ENCODE data around the gene DISC1.
"Not testable (repeated sequence)": the region's sequence is repeated elsewhere in the genome, so short reads cannot be mapped to it uniquely, and the experiment has no call there.

The DISC1 gene

DNA sequence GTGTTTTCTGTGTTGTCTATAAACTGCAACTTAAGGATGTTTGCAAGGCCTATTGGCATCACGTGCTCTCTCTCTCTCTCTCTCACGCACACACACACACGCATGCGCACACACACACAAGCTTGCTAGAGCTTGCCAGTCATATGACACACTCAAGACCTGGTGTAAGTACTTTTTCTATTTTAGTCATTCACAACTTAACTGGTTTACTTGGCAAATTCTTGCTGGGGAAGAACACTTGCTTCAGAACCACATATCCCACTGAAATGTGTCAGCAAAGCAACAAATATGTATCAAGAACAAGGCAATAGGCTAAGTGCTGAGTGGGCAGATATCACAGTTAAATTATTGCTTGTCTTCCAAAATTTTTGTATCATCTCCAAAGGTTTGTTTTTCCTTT is 107.8 kb downstream of the DISC1 start:
- peak; percentile 46 for DNase-seq (ENCODE audit: low read depth)

- no peak for DNase-seq (ENCODE audit: low read depth)
These were observed 108.8 kb downstream of the DISC1 start for GRCh38 chr1:231735411-231735810.

DNA sequence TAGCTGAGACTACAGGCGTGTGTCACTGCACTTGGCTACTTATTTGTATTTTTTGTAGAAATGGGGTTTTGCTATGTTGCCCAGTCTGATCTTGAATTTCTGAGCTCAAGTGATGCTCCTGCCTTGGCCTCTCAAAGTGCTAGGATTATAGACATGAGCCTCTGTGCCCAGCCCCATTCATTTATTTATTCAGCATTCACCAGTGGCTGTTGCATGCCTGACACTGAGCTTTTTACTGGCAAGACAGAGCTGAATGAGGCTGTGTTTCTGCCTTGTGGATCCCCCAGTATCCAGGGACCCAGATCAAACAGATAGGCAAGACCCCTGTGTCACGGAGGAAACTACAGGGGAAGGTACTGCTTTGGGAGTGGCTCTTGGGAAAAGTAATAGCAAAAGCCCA is 109.4 kb downstream of the DISC1 start:
- no peak for DNase-seq (ENCODE audit: low read depth)

DNA sequence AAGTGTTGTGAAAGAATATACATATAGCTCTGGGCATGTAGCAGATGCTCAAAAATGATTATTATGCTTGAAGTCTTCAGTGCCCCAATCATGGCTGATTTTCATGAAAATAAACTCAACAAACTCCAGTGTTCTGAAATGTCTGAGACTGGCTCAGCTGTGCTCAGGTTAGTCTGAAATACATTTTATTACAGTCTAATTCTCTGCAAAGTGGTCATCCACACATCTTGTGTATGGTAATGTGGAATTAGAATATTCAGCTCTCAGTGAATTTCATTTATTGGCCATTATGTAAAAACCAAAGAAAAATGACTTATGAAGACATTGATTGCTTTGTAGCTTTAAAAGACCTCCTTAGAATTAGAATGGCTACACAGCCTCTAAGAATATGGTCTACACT is 109.9 kb downstream of the DISC1 start:
- no peak for DNase-seq (ENCODE audit: low read depth)

DNA sequence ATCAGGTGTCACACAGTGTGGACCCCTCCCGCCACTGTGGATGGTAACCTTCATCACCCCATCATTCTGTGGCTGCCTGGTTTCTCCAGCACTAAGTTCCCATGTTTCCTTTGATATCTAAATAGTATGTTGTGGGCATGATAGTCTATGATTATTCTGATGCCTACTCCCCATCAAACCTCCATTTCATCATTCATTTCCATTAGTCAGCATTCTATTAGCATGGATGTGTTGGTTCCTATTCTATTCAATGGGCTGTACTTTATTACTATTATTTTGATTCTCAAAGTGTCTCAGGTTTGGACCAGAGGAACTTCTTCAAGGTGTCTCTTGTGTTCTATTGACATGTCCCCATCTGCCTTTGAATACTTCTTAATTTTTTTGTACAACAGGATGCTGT is 112.0 kb downstream of the DISC1 start:
- no peak for DNase-seq (ENCODE audit: low read depth)

DNA sequence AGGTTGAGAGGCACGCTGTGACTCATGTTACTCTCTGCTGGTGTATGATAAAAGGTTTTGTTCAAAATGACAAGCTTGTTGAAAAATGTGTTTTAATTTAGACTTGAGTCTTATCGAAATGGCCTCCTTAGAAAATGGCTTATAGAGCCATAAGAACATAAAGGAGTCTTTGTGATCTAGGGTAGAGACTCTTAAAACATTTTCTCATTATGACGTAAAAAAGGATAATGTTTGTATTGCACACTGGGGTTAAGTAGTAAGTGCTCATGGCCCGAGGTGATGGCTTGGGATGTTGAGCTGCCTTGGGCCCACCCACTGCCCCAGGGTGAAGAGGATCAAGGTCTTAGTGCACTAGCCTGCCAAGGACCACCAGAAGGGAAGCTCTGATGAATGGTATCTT is 117.4 kb downstream of the DISC1 start:
- no peak for DNase-seq (ENCODE audit: low read depth)

- no peak for DNase-seq (ENCODE audit: low read depth)
These were observed 122.3 kb downstream of the DISC1 start for GRCh38 chr1:231748760-231749415.

DNA sequence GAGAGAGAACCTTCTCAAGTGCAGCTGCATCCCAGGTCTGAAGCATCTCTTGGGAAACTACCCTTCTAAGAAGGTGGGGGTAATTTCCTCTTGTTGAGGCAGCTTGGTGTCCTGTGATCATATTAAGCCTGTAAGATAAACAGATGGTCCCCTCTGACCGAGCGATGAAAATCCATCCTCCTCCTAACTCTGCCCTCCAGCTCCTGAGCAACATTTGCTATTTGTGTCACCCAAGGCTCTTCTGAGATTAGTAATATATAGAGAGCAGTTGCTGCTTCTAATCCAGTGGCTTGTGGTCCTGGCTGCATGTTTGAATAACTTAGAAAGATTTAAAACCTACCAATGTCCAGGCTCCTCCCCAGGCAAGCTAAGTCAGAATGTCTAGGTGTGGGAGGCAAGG is 123.7 kb downstream of the DISC1 start:
- DNase-seq (ENCODE audit: low read depth), result no peak

DNA sequence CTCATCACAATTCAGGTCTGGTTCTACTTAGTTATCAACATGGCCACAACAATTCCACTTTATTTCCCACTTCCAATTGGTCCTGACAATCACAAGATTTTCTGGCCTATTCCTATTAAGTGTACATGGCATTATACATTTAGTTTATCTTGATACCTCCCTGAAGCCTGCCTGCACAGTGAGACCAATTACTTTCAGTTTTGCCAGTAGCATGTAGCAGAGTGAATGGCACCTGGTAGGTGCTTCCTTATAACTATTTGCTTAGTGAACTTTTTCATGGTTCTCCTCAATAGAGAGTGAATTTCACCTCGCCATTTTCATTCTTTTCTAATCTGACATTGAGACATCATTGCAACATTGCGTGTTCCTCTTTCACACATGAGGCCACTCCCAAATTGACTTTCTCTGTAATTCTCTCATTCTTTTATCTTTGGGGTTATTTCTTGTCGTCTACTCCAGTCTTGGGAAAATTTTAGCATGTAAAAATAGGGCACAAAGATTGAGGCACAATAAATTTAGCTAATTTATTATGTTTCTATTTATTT is 124.3 kb downstream of the DISC1 start:
- DNase-seq (ENCODE audit: low read depth), result no peak

- DNase-seq (ENCODE audit: low read depth), result no peak
These were observed 124.8 kb downstream of the DISC1 start for GRCh38 chr1:231751415-231751814.

- no peak for DNase-seq (ENCODE audit: low read depth)
These were observed 126.7 kb downstream of the DISC1 start for GRCh38 chr1:231753313-231753712.

DNA sequence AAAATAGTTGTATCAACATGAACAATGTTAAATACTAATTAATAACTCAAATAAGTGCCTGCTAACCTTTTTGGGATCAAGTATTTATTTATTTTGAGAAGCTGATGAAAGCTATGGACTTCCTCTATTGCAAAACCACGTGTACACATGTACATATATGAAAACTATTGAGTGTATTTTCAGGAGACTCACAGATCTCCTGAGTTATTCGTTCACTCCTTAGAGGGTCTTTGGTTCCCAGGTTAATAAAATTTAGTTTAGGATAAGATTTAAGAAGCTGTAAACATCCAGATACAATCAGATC is 130.5 kb downstream of the DISC1 start:
- no peak for DNase-seq (ENCODE audit: low read depth)

DNA sequence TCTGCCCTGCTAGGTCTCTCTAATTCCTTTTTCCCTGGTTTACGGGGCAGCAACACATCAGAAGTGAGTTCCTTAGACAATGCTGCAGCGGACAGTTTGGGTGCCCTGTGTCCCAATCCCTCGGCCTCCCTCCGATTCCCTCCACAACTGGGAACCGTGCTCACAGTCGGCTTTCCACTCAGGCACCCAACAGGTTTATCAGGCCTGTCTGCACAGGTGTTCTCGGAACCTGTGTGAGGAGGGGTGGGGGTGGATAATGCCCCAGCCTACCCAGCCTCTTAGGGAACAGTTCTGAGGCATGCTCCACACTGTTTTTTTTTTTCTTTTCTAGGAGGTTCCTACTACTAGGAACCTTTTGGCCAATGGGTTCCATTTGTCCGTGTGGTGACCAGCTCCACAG is 131.2 kb downstream of the DISC1 start:
- no peak for DNase-seq (ENCODE audit: low read depth)

DNA sequence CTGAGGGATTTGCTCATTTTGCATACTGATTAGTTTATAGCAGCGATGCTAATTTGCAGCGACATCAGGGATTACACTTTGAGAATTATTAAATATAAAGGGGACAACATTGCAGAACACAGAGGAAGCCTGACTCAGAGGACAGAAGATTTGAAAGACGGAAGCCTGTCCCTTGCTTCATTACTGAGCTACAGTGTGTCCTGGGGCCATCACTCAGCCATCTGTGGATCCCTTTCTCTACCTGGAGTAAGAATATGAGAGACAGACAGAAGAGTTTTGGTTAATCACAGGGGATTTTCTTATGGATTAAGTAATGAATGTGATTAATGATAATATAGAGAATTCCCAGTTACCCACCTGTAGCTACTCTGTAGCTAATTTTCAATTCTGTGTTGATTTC is 134.7 kb downstream of the DISC1 start:
- DNase-seq (ENCODE audit: low read depth), result no peak

GRCh38 chr1:231761747-231762541 is 135.4 kb downstream of the DISC1 start:
- no peak for DNase-seq (ENCODE audit: low read depth)

DNA sequence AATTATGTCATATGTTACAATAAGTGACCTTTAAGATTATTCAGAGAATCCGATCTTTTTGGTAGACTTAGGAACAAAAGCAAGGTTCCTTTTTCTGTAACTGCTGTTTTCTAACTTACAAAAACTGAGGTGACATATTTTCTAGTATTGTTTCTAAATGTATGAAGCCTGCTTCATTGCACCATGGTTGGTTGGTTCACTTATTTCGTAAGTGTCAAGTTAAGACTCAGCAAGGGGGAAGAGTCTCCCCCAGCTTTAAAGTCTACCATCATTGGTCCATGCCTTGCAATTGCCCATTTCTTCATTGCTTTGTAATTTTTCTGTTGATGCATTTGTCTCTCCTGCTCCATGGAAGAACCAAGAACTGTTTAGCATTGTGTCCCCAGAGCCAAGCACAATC is 136.9 kb downstream of the DISC1 start:
- no peak for DNase-seq (ENCODE audit: low read depth)

DNA sequence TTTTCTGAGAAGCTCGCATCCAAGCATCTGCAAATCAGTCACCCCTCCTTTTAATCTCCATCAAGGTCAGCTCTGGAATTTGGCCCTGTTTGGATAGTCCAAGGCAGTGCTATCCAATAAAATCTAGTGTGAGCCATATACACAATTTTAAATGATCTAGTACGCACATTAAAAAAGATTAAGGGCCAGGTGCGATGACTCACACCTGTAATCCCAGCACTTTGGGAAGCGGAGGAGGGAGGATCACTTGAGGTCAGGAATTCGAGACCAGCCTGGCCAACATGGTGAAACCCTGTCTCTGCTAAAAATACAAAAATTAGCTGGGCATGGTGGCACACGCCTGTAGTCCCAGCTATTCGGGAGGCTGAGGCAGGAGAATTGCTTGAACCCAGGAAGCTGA is 139.2 kb downstream of the DISC1 start:
- DNase-seq (ENCODE audit: low read depth), result not testable (repeated sequence)

GRCh38 chr1:231767471-231767870 is 140.9 kb downstream of the DISC1 start:
- DNase-seq (ENCODE audit: low read depth), result no peak

GRCh38 chr1:231768416-231768815 is 141.8 kb downstream of the DISC1 start:
- no peak for DNase-seq (ENCODE audit: low read depth)

DNA sequence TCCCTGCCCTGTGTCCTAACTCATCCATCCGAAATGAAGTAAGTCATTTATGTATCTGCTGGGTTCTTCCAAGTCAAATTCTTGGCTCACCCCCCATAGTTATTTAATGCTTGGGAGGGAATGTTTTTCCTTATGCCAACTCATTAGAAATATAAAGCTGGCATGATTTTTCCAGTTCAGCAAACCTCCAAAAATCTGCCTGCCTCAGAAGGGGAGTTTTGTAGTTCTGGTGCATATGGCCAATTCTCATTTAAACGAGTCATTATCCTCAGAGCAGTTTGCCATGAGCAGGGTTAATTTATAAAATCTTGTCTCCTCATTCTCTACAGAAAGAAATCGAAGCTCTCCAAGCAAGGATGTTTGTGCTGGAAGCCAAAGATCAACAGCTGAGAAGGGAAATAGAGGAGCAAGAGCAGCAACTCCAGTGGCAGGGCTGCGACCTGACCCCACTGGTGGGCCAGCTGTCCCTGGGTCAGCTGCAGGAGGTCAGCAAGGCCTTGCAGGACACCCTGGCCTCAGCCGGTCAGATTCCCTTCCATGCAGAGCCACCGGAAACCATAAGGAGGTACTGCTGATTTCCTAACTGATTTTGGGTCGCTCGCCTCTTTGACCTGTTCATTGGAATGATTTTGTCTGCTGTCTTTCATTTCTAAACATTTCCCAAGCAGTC is 144.1 kb downstream of the DISC1 start:
- DNase-seq (ENCODE audit: low read depth), result no peak

DNA sequence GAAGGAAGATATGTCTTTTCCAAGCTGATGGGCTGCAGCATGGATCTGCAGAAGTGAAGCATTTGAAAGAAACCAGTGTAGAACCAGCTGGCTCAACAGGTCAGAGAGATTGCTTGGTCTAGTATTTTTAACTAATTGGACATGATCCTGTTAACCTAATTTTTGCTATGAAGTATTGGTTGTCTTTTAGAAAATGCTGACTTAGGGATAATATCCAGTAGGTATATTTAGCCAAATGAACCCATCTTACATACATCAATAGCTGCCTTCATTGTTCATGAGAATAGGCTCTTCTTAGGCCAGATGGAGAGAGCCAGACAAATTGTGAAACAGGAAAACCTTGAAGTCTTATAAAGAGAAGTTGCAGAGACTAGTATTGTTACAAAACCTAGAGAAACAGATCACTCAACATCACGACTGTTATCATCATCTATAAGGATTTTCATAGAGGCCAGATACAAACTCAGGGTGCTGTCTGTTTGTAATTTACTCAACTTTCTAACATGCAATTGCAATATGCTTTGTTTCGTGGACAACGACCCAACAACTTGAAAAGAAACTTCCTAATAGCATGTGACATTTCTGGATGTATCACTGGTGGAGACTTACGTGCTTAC is 148.2 kb downstream of the DISC1 start:
- DNase-seq (ENCODE audit: low read depth), result no peak

- no peak for DNase-seq (ENCODE audit: low read depth)
These were observed 149.6 kb downstream of the DISC1 start for GRCh38 chr1:231776010-231776756.

All from stromal cell of bone marrow (primary cell).